ENCODE data around the gene CSF3.

DNA sequence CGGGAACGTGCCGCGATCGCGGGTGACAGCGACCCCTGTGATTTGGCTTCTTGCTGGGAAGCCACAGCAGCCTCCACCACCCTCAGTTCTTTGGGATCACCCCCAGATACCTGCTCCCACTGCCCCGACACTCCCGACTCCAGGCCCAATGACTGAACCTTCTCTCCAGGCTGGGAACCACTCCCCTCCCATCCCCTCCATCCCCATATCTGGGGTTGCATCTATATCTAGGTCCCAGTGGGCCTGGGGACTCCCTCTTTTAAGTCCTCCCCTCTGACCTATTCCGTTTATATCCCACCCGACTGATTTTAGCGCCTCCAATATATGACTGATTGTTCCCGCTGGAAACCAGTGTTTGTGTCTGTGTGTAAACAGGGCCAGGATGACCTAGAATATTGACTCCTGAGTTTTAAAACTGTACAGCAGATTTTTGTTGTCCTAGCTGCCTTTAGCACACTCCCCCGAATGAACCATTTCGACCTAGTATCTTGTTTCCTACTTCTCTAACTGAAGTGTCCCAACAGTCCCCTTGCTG is 34.0 kb upstream of the CSF3 start:
- TF ChIP-seq, protein P1, sequence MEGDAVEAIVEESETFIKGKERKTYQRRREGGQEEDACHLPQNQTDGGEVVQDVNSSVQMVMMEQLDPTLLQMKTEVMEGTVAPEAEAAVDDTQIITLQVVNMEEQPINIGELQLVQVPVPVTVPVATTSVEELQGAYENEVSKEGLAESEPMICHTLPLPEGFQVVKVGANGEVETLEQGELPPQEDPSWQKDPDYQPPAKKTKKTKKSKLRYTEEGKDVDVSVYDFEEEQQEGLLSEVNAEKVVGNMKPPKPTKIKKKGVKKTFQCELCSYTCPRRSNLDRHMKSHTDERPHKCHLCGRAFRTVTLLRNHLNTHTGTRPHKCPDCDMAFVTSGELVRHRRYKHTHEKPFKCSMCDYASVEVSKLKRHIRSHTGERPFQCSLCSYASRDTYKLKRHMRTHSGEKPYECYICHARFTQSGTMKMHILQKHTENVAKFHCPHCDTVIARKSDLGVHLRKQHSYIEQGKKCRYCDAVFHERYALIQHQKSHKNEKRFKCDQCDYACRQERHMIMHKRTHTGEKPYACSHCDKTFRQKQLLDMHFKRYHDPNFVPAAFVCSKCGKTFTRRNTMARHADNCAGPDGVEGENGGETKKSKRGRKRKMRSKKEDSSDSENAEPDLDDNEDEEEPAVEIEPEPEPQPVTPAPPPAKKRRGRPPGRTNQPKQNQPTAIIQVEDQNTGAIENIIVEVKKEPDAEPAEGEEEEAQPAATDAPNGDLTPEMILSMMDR (IDR thresholded peaks at IDR 0.05), result no peak
- no peak for TF ChIP-seq POLR2A (IDR thresholded peaks at IDR 0.05)
- TF ChIP-seq POLR2AphosphoS5 (IDR thresholded peaks at IDR 0.05), result no peak

Measured in transverse colon (tissue), 4 donors.